ENCODE results near the gene CNP. TPM values are rescaled to one million over a fixed set of nuclear protein-coding genes. Genes with fewer than 3 reads are reported as not detected.

CNP gene
- total and polyA plus RNA-seq, 2 of the 8 experiments (the other 6 are each of a cell fraction or from before 2014, with no cell fraction given) = 21.9 to 60.6 TPM

- no peak overlapping the region for H2BK15ac ChIP-seq (ENCODE audit: low read length)
- H4K5ac ChIP-seq (ENCODE audit: insufficient read length, low read depth, low read length) = no peak overlapping the region
- H4K91ac ChIP-seq (replicated peaks; ENCODE audit: insufficient read length, low read length) = no peak overlapping the region
- no peak for FAIRE-seq
- H3K4me3 ChIP-seq (ENCODE audit: extremely low read depth in 1 of 4, insufficient read depth in 2 of 4, low read depth in 3 of 4, low read length in 4 of 4) = no peak overlapping the region
- H3K79me2 ChIP-seq (ENCODE audit: control insufficient read depth in 1 of 2, insufficient read depth in 2 of 2, low read length in 2 of 2) = peaks cover 45 to 94% of the 10 kb centered on the region in 2 experiments
- no peaks in the 10 kb centered on the region for H3K9me3 ChIP-seq (ENCODE audit: insufficient read depth in 2 of 2, low read depth in 1 of 2, low read length in 1 of 2)
- H3K14ac ChIP-seq (ENCODE audit: insufficient read length) = no peak overlapping the region
- H3K27ac ChIP-seq (ENCODE audit: low read depth, low read length) = no peak overlapping the region
- H3K36me3 ChIP-seq (ENCODE audit: control insufficient read depth in 2 of 4, insufficient read depth in 4 of 4, low read length in 3 of 4) = peaks cover 0 to 25% (median 19%) of the 10 kb centered on the region in 4 experiments; a peak in 7 of 8 replicates
- POLR2A ChIA-PET (ENCODE audit: partially characterized antibody) = interaction anchor here (0.6 to 2.6 kb wide), 6 partner anchors 7 to 312 kb away, joined by 3 to 14 read pairs (median 4); partner anchors contain the start of gene CNP
- DNase-seq (ENCODE audit: low read depth in 1 of 2, low spot score in 2 of 2) = no peak
- H2AK5ac ChIP-seq (ENCODE audit: low read depth, low read length) = no peak overlapping the region
- H3K56ac ChIP-seq (replicated peaks; ENCODE audit: insufficient read length, low read depth, low read length) = no peak overlapping the region
- no peak overlapping the region for H2AFZ ChIP-seq (ENCODE audit: low read length)
- no peak overlapping the region for H2BK12ac ChIP-seq (ENCODE audit: low read depth, low read length)
- 96% methylated on average over 1 of the region's 1 CpG; no CpG with 5 or more reads in 1 of the 2 experiments for WGBS, 2 experiments (ENCODE audit: extremely low coverage in 1 of 2, insufficient coverage in 1 of 2, insufficient read length in 1 of 2, insufficient replicate concordance in 2 of 2, low coverage in 1 of 2, low lambda C conversion rate in 2 of 2, missing lambda C conversion rate in 1 of 2)
- CTCF ChIA-PET (ENCODE audit: partially characterized antibody) = interaction anchor here (1.0 to 1.6 kb wide), 5 partner anchors 15 to 96 kb away, joined by 3 to 4 read pairs (median 3); partner anchors contain the start of gene NKIRAS2
- no peaks in the 10 kb centered on the region for H3K23me2 ChIP-seq (ENCODE audit: low read depth, low read length)
- no peaks in the 10 kb centered on the region for H3K4me1 ChIP-seq (replicated peaks in 1 of 4; ENCODE audit: control insufficient read depth in 3 of 4, insufficient read depth in 4 of 4, low read length in 3 of 4)
- H2BK20ac ChIP-seq (ENCODE audit: low read length) = no peak overlapping the region
- H3K18ac ChIP-seq (ENCODE audit: extremely low read depth, low read length) = no peak overlapping the region
- H3K27me3 ChIP-seq (replicated peaks in 1 of 4; ENCODE audit: control insufficient read depth in 3 of 4, extremely low read depth in 1 of 4, insufficient read depth in 3 of 4, low read length in 3 of 4) = no peaks in the 10 kb centered on the region
- H2BK120ac ChIP-seq (replicated peaks; ENCODE audit: low read depth, low read length) = no peak overlapping the region
- no peak overlapping the region for H3K4ac ChIP-seq (replicated peaks; ENCODE audit: insufficient read length, low read depth, low read length)
- H2BK5ac ChIP-seq (ENCODE audit: low read depth, low read length) = no peak overlapping the region
- H4K20me1 ChIP-seq (replicated peaks in 1 of 2; ENCODE audit: control insufficient read depth in 1 of 2, insufficient read depth in 2 of 2, low read length in 2 of 2) = peaks cover 7 to 11% of the 10 kb centered on the region in 2 experiments
- H4K8ac ChIP-seq (ENCODE audit: extremely low read depth, insufficient read depth, low read length) = no peak overlapping the region
- H3K23ac ChIP-seq (ENCODE audit: insufficient read length) = no peak overlapping the region
- H3K4me2 ChIP-seq (ENCODE audit: insufficient read depth in 1 of 2, low read depth in 2 of 2, low read length in 2 of 2) = no peak overlapping the region
- H3K9ac ChIP-seq (replicated peaks in 1 of 4; ENCODE audit: extremely low read depth in 1 of 4, low read depth in 3 of 4, low read length in 3 of 4) = no peak overlapping the region
- TF ChIP-seq KDM5A (IDR thresholded peaks at IDR 0.05; ENCODE audit: low read length) (no peak), TCF12 (IDR thresholded peaks at IDR 0.05; ENCODE audit: low read depth, low read length) (no peak), POLR2A (IDR thresholded peaks at IDR 0.05; ENCODE audit: control extremely low read depth in 1 of 2, low read depth in 2 of 2, low read length in 2 of 2) (no peak), GTF2F1 (IDR thresholded peaks at IDR 0.05; ENCODE audit: borderline replicate concordance, low read depth, low read length) (no peak), GABPA (IDR thresholded peaks at IDR 0.05; ENCODE audit: borderline replicate concordance, insufficient read depth, low read length) (no peak), SIRT6 (IDR thresholded peaks at IDR 0.05; ENCODE audit: low read length) (no peak), PHF8 (conservative IDR thresholded peaks at IDR 0.05; ENCODE audit: low read depth, low read length) (no peak), BACH1 (IDR thresholded peaks at IDR 0.05; ENCODE audit: low read length) (no peak), EGR1 (IDR thresholded peaks at IDR 0.05; ENCODE audit: borderline replicate concordance, low read depth, low read length) (no peak), ATF2 (IDR thresholded peaks at IDR 0.05; ENCODE audit: low read length) (no peak), EZH2 (IDR thresholded peaks at IDR 0.05; ENCODE audit: low read depth, low read length, severe bottlenecking) (no peak), TAF1 (IDR thresholded peaks at IDR 0.05; ENCODE audit: low read depth, low read length) (no peak), MAFK (IDR thresholded peaks at IDR 0.05; ENCODE audit: low read depth, low read length) (no peak)
- no peaks in the 10 kb centered on the region; the same call in 1 of the 2 replicates for H3K79me1 ChIP-seq (ENCODE audit: low read depth, low read length)
These were observed 38.6 kb downstream of the CNP start for GRCh38 chr17:42005166-42005565.

Data from H1 (cell line).